CD4-positive, alpha-beta T cell (primary cell): ENCODE data around the gene OPCML. TPM values are rescaled to one million over a fixed set of nuclear protein-coding genes. Genes with fewer than 3 reads are reported as not detected.

Experiments used
- ATAC-seq: fragments of 200-7000 bp; cut with Tn5 transposase; one replicate; pipeline ENCODE4 v1.10.0; 2022; ENCODE audit warnings: mild to moderate bottlenecking; ENCODE audit not compliant: poor library complexity
- CTCF ChIA-PET: fragments of 350-600 bp; sonication (Branson Sonifier 250); formaldehyde crosslinking; loops from one replicate; lab custom pipeline; 2021; ENCODE audit warnings: antibody characterized with exemption, inconsistent platforms; lab: Charles Lee
- POLR2A ChIA-PET: fragments of 350-600 bp; sonication (Branson Sonifier 250); formaldehyde crosslinking; loops from one replicate; lab custom pipeline; 2021; ENCODE audit warnings: antibody characterized with exemption, inconsistent platforms; lab: Charles Lee
- DNase-seq, 14 experiments: peaks; one replicate each; pipeline ENCODE4 v3.0.0-alpha.2; 2013 to 2020; ENCODE audit warnings: mixed read lengths in 2 of 14
- H3K27ac ChIP-seq, 2 donors: one replicate each; pipeline versions ENCODE4 v1.5.1 to v1.7.0; 2013; ENCODE audit warnings: low read length in 2 of 2, low read depth in 1 of 2, mild to moderate bottlenecking in 1 of 2
- H3K27me3 ChIP-seq, 2 experiments: 1 replicate in 1 of 2; 2 replicates in 1 of 2; pipeline versions ENCODE4 v1.6.1 to v1.7.0; 2013; ENCODE audit warnings: low read length in 2 of 2, control low read depth in 1 of 2, mild to moderate bottlenecking in 1 of 2, moderate library complexity in 1 of 2; ENCODE audit not compliant: insufficient read depth in 2 of 2, control insufficient read depth in 1 of 2
- H3K36me3 ChIP-seq: one replicate; pipeline ENCODE4 v1.6.1; 2013; ENCODE audit warnings: low read length, control low read depth; ENCODE audit not compliant: insufficient read depth
- H3K4me1 ChIP-seq: one replicate; pipeline ENCODE4 v1.6.1; 2013; ENCODE audit warnings: low read length, control low read depth; ENCODE audit not compliant: insufficient read depth
- H3K4me3 ChIP-seq: one replicate; pipeline ENCODE4 v1.5.1; 2013; ENCODE audit warnings: mild to moderate bottlenecking, low read length, moderate library complexity
- H3K9me3 ChIP-seq, 2 experiments: 1 replicate in 1 of 2; 2 replicates in 1 of 2; pipeline versions ENCODE4 v1.6.1 to v1.7.0; 2013; ENCODE audit warnings: low read length in 2 of 2, mild to moderate bottlenecking in 2 of 2, control low read depth in 1 of 2, moderate library complexity in 1 of 2; ENCODE audit not compliant: control insufficient read depth in 1 of 2, insufficient read depth in 1 of 2
- H3K27ac Mint-ChIP-seq: one replicate; pipeline ENCODE4 v1.8.0; 2020; ENCODE audit warnings: mixed read lengths
- H3K27me3 Mint-ChIP-seq: one replicate; pipeline ENCODE4 v1.8.0; 2021; ENCODE audit warnings: mixed read lengths
- H3K36me3 Mint-ChIP-seq: one replicate; pipeline ENCODE4 v1.8.0; 2021; ENCODE audit warnings: low read depth, mixed read lengths
- H3K4me1 Mint-ChIP-seq: one replicate; pipeline ENCODE4 v1.8.0; 2021; ENCODE audit warnings: low read depth, mixed read lengths
- H3K4me3 Mint-ChIP-seq: one replicate; pipeline ENCODE4 v1.8.0; 2020; ENCODE audit warnings: mild to moderate bottlenecking, mixed read lengths
- H3K9me3 Mint-ChIP-seq: one replicate; pipeline ENCODE4 v1.8.0; 2020; ENCODE audit warnings: mixed read lengths
- intact Hi-C, 2 experiments: fragments of 100-400 bp; cut with DNase I in 1 of 2; cut with micrococcal nuclease in 1 of 2; formaldehyde crosslinking; loops; one replicate each; pipeline versions ENCODE4 v1.15.1 to v1.9.0; 2023 to 2025; cut with DNase I, micrococcal nuclease
- total RNA-seq, 174 experiments: library from RNA in 2 of 174; stranded (reverse) in 2 of 174; gene quantifications; one replicate each; pipeline ENCODE4 v1.2.3 and lab custom pipeline; 2021 to 2026
- TF ChIP-seq, protein P1 (sequence below): fragments of 200-600 bp; IDR thresholded peaks from one replicate; pipeline ENCODE4 v1.8.0; 2022; ENCODE audit warnings: antibody characterized with exemption, mild to moderate bottlenecking

The OPCML gene
- total RNA-seq, 2 experiments from 2014 or later, result not detected

DNA sequence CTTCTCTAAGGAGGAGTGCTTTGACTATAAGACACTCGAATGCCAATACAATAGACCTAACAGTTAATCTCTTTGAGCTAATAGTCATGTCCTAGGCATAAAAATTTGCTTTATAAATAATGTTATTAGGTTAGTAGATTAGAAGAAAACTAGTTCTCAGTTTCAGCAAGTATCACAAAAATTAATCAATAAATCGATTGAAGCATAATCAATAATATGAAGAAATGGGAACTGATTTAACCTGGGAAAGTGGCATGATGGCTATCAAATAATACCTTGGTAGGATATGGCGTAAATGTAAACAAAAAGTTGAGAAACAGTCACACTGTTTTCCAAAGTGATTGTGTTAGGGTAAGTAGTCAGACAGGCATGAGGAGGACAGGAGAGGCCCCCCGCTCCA, 676.3 kb downstream of the OPCML start:
- Histone ChIP-seq H3K27me3 (no peaks in the 10 kb centered on the region), H3K27ac (no peak overlapping the region), H3K4me1 (no peaks in the 10 kb centered on the region), H3K9me3 (no peaks in the 10 kb centered on the region), H3K36me3 (no peaks in the 10 kb centered on the region), H3K4me3 (no peak overlapping the region)
- intact Hi-C loops, result no loop called here
- no peak overlapping the region for H3K27ac Mint-ChIP-seq
- no peak overlapping the region for H3K4me3 Mint-ChIP-seq
- no peaks in the 10 kb centered on the region for H3K36me3 Mint-ChIP-seq
- DNase-seq, result no peak
- ChIA-PET POLR2A (no interaction called here), CTCF (no interaction called here)
- no peaks in the 10 kb centered on the region for H3K4me1 Mint-ChIP-seq
- ATAC-seq, result no peak
- H3K27me3 Mint-ChIP-seq, result no peaks in the 10 kb centered on the region
- TF ChIP-seq, protein P1, sequence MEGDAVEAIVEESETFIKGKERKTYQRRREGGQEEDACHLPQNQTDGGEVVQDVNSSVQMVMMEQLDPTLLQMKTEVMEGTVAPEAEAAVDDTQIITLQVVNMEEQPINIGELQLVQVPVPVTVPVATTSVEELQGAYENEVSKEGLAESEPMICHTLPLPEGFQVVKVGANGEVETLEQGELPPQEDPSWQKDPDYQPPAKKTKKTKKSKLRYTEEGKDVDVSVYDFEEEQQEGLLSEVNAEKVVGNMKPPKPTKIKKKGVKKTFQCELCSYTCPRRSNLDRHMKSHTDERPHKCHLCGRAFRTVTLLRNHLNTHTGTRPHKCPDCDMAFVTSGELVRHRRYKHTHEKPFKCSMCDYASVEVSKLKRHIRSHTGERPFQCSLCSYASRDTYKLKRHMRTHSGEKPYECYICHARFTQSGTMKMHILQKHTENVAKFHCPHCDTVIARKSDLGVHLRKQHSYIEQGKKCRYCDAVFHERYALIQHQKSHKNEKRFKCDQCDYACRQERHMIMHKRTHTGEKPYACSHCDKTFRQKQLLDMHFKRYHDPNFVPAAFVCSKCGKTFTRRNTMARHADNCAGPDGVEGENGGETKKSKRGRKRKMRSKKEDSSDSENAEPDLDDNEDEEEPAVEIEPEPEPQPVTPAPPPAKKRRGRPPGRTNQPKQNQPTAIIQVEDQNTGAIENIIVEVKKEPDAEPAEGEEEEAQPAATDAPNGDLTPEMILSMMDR, result no peak
- no peaks in the 10 kb centered on the region for H3K9me3 Mint-ChIP-seq

- H3K4me1 ChIP-seq, result no peaks in the 10 kb centered on the region
- no peaks in the 10 kb centered on the region for H3K4me1 Mint-ChIP-seq
These were observed 676.8 kb downstream of the OPCML start for GRCh38 chr11:132855516-132855915.

GRCh38 chr11:132853886-132854285, 678.4 kb downstream of the OPCML start:
- no peak overlapping the region for H3K27ac ChIP-seq
- Mint-ChIP-seq H3K27ac (no peak overlapping the region), H3K4me1 (no peaks in the 10 kb centered on the region), H3K27me3 (no peaks in the 10 kb centered on the region), H3K36me3 (no peaks in the 10 kb centered on the region), H3K4me3 (no peak overlapping the region), H3K9me3 (no peaks in the 10 kb centered on the region)
- H3K4me3 ChIP-seq, result no peak overlapping the region
- TF ChIP-seq, protein P1, result no peak
- no peaks in the 10 kb centered on the region for H3K4me1 ChIP-seq
- no peak for ATAC-seq
- POLR2A ChIA-PET, result no interaction called here
- H3K27me3 ChIP-seq, result no peaks in the 10 kb centered on the region
- CTCF ChIA-PET, result no interaction called here
- intact Hi-C loops, result no loop called here
- no peaks in the 10 kb centered on the region for H3K36me3 ChIP-seq
- DNase-seq, result no peak
- no peaks in the 10 kb centered on the region for H3K9me3 ChIP-seq

More at GRCh38 chr11:132855516-132855915, 676.8 kb downstream of the OPCML start:
- Mint-ChIP-seq H3K27me3 (no peaks in the 10 kb centered on the region), H3K27ac (no peak overlapping the region), H3K4me3 (no peak overlapping the region), H3K36me3 (no peaks in the 10 kb centered on the region), H3K9me3 (no peaks in the 10 kb centered on the region)
- Histone ChIP-seq H3K27me3 (no peaks in the 10 kb centered on the region), H3K36me3 (no peaks in the 10 kb centered on the region), H3K4me3 (no peak overlapping the region), H3K9me3 (no peaks in the 10 kb centered on the region), H3K27ac (no peak overlapping the region)
- intact Hi-C loops, result no loop called here
- ChIA-PET POLR2A (no interaction called here), CTCF (no interaction called here)
- DNase-seq (no peak), ATAC-seq (no peak)
- TF ChIP-seq, protein P1, result no peak
